8988T (cell line): ENCODE measurements around the gene SH3D19.

ENCODE experiments used
- DNase-seq: peaks from one replicate; pipeline ENCODE4 v3.0.0; 2011

SH3D19 gene

GRCh38 chr4:151226004-151226932, 99.1 kb downstream of the SH3D19 start:
- peak; percentile 38 for DNase-seq

- DNase-seq, result no peak
Observed at GRCh38 chr4:151223465-151223864, 101.9 kb downstream of the SH3D19 start.

GRCh38 chr4:151219948-151220347, 105.5 kb downstream of the SH3D19 start:
- no peak for DNase-seq

- no peak for DNase-seq
Observed at GRCh38 chr4:151219091-151219490, 106.3 kb downstream of the SH3D19 start.

GRCh38 chr4:151218343-151218742, 107.1 kb downstream of the SH3D19 start:
- no peak for DNase-seq

GRCh38 chr4:151217326-151217725, 108.1 kb downstream of the SH3D19 start:
- DNase-seq, result no peak

- no peak for DNase-seq
Observed at GRCh38 chr4:151215295-151215694, 110.1 kb downstream of the SH3D19 start.

- no peak for DNase-seq
Observed at GRCh38 chr4:151207868-151208267, 117.5 kb downstream of the SH3D19 start.

- no peak for DNase-seq
Observed at GRCh38 chr4:151207186-151207585, 118.2 kb downstream of the SH3D19 start.

- no peak for DNase-seq
Observed at GRCh38 chr4:151206241-151207005, 119.0 kb downstream of the SH3D19 start.

GRCh38 chr4:151205722-151206121, 119.7 kb downstream of the SH3D19 start:
- no peak for DNase-seq

- no peak for DNase-seq
Observed at GRCh38 chr4:151204925-151205524, 120.4 kb downstream of the SH3D19 start.

- DNase-seq, result no peak
Observed at GRCh38 chr4:151202851-151203455, 122.5 kb downstream of the SH3D19 start.

GRCh38 chr4:151202381-151202780, 123.0 kb downstream of the SH3D19 start:
- DNase-seq, result no peak

GRCh38 chr4:151199319-151200190, 125.8 kb downstream of the SH3D19 start:
- DNase-seq, result no peak

GRCh38 chr4:151198748-151199147, 126.7 kb downstream of the SH3D19 start:
- no peak for DNase-seq

- DNase-seq, result no peak
Observed at GRCh38 chr4:151197247-151197646, 128.2 kb downstream of the SH3D19 start.

- DNase-seq, result no peak
Observed at GRCh38 chr4:151195801-151196200, 129.6 kb downstream of the SH3D19 start.

GRCh38 chr4:151193414-151193813, 132.0 kb downstream of the SH3D19 start:
- DNase-seq, result no peak

- DNase-seq, result no peak
Observed at GRCh38 chr4:151192556-151193235, 132.7 kb downstream of the SH3D19 start.
